GM18858 (cell line): ENCODE results near the gene ACVR1.

Experiments used
- ATAC-seq: cut with Tn5 transposase; IDR thresholded peaks from one replicate; pipeline ENCODE4 v1.9.1; 2021; ENCODE audit not compliant: unreplicated experiment

Gene ACVR1

GRCh38 chr2:157793053-157793612 is 83.0 kb downstream of the ACVR1 start:
- ATAC-seq: no peak

- ATAC-seq: no peak
Observed at GRCh38 chr2:157792335-157793052, 83.6 kb downstream of the ACVR1 start.

- ATAC-seq: no peak
Observed at GRCh38 chr2:157790780-157791179, 85.3 kb downstream of the ACVR1 start.

GRCh38 chr2:157789933-157790511 is 86.1 kb downstream of the ACVR1 start:
- ATAC-seq: no peak

GRCh38 chr2:157789256-157789655 is 86.9 kb downstream of the ACVR1 start:
- ATAC-seq: no peak

- ATAC-seq: no peak
Observed at GRCh38 chr2:157788201-157788600, 87.9 kb downstream of the ACVR1 start.

- ATAC-seq: no peak
Observed at GRCh38 chr2:157787364-157787938, 88.7 kb downstream of the ACVR1 start.

GRCh38 chr2:157786663-157787363 is 89.3 kb downstream of the ACVR1 start:
- no peak for ATAC-seq

- ATAC-seq: no peak
Observed at GRCh38 chr2:157785866-157786662, 90.1 kb downstream of the ACVR1 start.

- no peak for ATAC-seq
Observed at GRCh38 chr2:157785200-157785599, 90.9 kb downstream of the ACVR1 start.

GRCh38 chr2:157784823-157785175 is 91.3 kb downstream of the ACVR1 start:
- no peak for ATAC-seq

GRCh38 chr2:157784169-157784822 is 91.8 kb downstream of the ACVR1 start:
- no peak for ATAC-seq

GRCh38 chr2:157783245-157783644 is 92.9 kb downstream of the ACVR1 start:
- ATAC-seq: no peak

GRCh38 chr2:157782057-157782845 is 93.9 kb downstream of the ACVR1 start:
- no peak for ATAC-seq

- no peak for ATAC-seq
Observed at GRCh38 chr2:157780211-157780610, 95.9 kb downstream of the ACVR1 start.

- ATAC-seq: no peak
Observed at GRCh38 chr2:157779794-157780193, 96.3 kb downstream of the ACVR1 start.

- ATAC-seq: no peak
Observed at GRCh38 chr2:157777427-157777826, 98.7 kb downstream of the ACVR1 start.

GRCh38 chr2:157771234-157771633 is 104.9 kb downstream of the ACVR1 start:
- no peak for ATAC-seq

GRCh38 chr2:157769856-157770255 is 106.3 kb downstream of the ACVR1 start:
- ATAC-seq: no peak

- no peak for ATAC-seq
Observed at GRCh38 chr2:157764386-157764785, 111.7 kb downstream of the ACVR1 start.
